Measurements from ENCODE around the gene ELMOD3.
A peak's percentile ranks its signal among the peaks of the same experiment; 100 is the strongest.

ELMOD3 gene

GRCh38 chr2:85400541-85401463 is 46.2 kb downstream of the ELMOD3 start:
- no peak for DNase-seq
- intact Hi-C loops (cut with DNase I; ENCODE audit: low total_unique reads) = no loop called here
- Histone ChIP-seq H3K36me3 (peaks cover 0 to 43% (median 8%) of the 10 kb centered on the region in 3 donors), H3K4me1 (peaks cover 0 to 30% (median 20%) of the 10 kb centered on the region in 4 donors), H3K4me3 (no peak overlapping the region), H3K9me3 (no peaks in the 10 kb centered on the region), H3K27me3 (no peaks in the 10 kb centered on the region), H3K27ac (peak overlapping the region in 1 of 2 donors; percentile 20)
- TF ChIP-seq, protein P1, sequence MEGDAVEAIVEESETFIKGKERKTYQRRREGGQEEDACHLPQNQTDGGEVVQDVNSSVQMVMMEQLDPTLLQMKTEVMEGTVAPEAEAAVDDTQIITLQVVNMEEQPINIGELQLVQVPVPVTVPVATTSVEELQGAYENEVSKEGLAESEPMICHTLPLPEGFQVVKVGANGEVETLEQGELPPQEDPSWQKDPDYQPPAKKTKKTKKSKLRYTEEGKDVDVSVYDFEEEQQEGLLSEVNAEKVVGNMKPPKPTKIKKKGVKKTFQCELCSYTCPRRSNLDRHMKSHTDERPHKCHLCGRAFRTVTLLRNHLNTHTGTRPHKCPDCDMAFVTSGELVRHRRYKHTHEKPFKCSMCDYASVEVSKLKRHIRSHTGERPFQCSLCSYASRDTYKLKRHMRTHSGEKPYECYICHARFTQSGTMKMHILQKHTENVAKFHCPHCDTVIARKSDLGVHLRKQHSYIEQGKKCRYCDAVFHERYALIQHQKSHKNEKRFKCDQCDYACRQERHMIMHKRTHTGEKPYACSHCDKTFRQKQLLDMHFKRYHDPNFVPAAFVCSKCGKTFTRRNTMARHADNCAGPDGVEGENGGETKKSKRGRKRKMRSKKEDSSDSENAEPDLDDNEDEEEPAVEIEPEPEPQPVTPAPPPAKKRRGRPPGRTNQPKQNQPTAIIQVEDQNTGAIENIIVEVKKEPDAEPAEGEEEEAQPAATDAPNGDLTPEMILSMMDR (IDR thresholded peaks at IDR 0.05) = no peak

GRCh38 chr2:85401464-85401805 is 46.9 kb downstream of the ELMOD3 start:
- DNase-seq = no peak
- H3K27ac ChIP-seq = no peak overlapping the region
- no peaks in the 10 kb centered on the region for H3K27me3 ChIP-seq
- intact Hi-C loops (cut with DNase I; ENCODE audit: low total_unique reads) = no loop called here
- no peak overlapping the region for H3K4me3 ChIP-seq
- no peaks in the 10 kb centered on the region for H3K9me3 ChIP-seq
- TF ChIP-seq, protein P1 (IDR thresholded peaks at IDR 0.05) = no peak
- H3K36me3 ChIP-seq = peaks cover 0 to 43% (median 8%) of the 10 kb centered on the region in 3 donors
- H3K4me1 ChIP-seq = peaks cover 0 to 24% (median 16%) of the 10 kb centered on the region in 4 donors

DNA sequence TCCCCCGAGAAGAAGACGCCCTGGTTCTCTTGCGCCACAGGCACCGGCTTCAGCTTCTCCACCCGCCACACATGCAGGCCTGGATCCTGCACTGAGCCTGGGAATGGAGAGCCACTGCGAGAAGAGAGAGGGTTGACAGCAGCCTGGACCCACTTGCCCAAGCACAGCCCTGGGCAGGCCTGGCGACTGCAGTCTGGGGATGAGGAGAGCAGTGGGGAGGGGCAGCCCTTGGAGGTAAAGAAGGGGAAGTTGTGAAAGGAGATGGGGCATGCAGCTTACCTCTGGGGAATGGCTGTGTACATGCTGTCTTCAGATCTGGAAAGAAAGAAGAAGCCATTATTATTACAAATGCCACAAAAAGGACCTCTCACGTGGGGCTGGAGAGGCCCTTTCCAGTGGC is 47.3 kb downstream of the ELMOD3 start:
- intact Hi-C loops (cut with DNase I; ENCODE audit: low total_unique reads) = no loop called here
- no peak for DNase-seq
- H3K36me3 ChIP-seq = peaks cover 0 to 43% (median 8%) of the 10 kb centered on the region in 3 donors
- H3K27ac ChIP-seq = no peak overlapping the region
- peaks cover 0 to 20% (median 12%) of the 10 kb centered on the region in 4 donors for H3K4me1 ChIP-seq
- no peak overlapping the region for H3K4me3 ChIP-seq
- H3K27me3 ChIP-seq = no peaks in the 10 kb centered on the region
- H3K9me3 ChIP-seq = no peaks in the 10 kb centered on the region
- TF ChIP-seq, protein P1 (IDR thresholded peaks at IDR 0.05) = no peak

GRCh38 chr2:85405201-85406059 is 50.9 kb downstream of the ELMOD3 start:
- no peaks in the 10 kb centered on the region for H3K27me3 ChIP-seq
- H3K4me3 ChIP-seq = no peak overlapping the region
- H3K36me3 ChIP-seq = peaks cover 0 to 15% (median 8%) of the 10 kb centered on the region in 3 donors
- peak in 1 of 2 donors; percentile 61 for DNase-seq
- intact Hi-C loops (cut with DNase I; ENCODE audit: low total_unique reads) = no loop called here
- TF ChIP-seq, protein P1 (IDR thresholded peaks at IDR 0.05) = no peak
- no peaks in the 10 kb centered on the region for H3K9me3 ChIP-seq
- peaks cover 0 to 38% (median 24%) of the 10 kb centered on the region in 4 donors for H3K4me1 ChIP-seq
- H3K27ac ChIP-seq = peak overlapping the region in 1 of 2 donors; percentile 10

DNA sequence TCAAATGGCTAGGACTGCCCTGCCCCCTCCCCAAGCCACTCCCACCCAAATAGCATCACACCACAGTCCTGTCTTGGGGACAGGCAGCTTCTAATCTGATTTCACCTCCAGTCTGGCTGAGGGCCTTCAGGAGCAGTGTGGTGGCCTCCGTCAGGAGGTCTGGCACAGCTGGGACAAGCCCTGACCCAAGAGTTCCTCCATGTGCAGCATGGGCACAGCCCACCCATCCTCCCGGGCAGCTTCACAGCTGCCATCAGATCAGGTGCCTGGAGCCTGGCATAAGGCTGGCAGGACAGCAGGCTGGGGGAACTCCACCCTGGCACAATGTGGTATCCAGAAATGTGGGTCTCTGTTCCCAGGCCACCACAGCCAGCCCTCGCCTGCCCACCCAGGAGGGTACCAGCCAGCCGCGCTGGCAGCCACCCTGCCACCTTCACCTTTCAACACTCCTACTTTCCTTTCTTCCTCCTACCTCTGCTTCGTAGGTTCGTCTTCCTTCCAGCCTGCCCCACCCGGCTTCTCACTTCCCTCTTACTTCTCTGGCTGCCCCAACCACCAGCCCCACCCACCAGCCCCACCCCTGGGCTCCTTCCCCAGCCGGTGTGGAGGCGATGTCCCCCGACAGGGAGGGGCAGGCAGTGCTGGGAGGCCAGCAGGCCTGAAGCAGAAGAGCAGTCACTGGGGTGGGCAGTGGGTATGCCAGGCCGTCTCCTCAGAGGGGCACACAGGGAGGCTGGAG is 55.4 kb downstream of the ELMOD3 start, which contains the start of gene CAPG:
TSS of gene CAPG (minus strand) at position 522 of the 739 bp plus-strand sequence. CDS start 8,221 bp downstream, outside the sequence.
- Histone ChIP-seq H3K4me3 (peak within 1 kb of the TSS; percentile 27 to 39), H3K36me3 (no peaks in the 10 kb centered on the region), H3K27me3 (no peaks in the 10 kb centered on the region), H3K4me1 (peaks cover 0 to 44% (median 36%) of the 10 kb centered on the region in 4 donors), H3K27ac (peak within 1 kb of the TSS; percentile 67 to 68), H3K9me3 (no peaks in the 10 kb centered on the region)
- peak in 1 of 2 donors; percentile 66 for DNase-seq
- TF ChIP-seq, protein P1 (IDR thresholded peaks at IDR 0.05) = no peak
- intact Hi-C loops (cut with DNase I; ENCODE audit: low total_unique reads) = no loop called here

All from tibial artery (tissue), 4 donors.